HG03571 (cell line): ENCODE results near the gene SIPA1.

Experiments used
- ATAC-seq: cut with Tn5 transposase; IDR thresholded peaks from one replicate; pipeline ENCODE4 v1.9.1; 2021; ENCODE audit not compliant: unreplicated experiment

The SIPA1 gene

DNA sequence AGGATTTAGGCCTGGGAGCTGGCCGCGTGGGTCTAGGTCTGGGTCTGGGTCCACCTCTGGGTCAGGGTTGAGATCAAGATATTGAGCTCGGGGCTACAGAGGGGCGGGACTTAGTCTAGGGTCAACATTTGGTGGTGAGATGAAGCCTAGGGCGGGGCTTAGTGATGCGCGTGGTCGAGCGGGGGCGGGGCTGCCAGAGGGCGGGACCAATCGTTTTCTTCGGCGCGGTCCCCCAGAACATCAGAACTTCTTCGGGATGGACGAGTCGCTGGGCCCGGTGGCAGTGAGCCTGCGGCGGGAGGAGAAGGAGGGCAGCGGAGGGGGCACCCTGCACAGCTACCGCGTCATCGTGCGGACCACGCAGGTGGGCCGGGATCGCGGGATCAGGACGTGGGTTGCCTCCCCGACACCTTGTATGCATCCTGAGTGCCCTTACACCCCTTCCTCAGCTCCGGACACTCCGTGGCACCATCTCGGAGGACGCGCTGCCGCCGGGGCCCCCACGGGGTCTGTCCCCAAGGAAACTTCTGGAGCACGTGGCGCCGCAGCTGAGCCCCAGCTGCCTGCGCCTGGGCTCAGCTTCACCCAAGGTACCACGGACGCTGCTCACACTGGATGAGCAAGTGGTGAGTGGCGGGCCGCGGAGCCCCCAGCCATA is 4.2 kb downstream of the SIPA1 start:
- no peak for ATAC-seq

DNA sequence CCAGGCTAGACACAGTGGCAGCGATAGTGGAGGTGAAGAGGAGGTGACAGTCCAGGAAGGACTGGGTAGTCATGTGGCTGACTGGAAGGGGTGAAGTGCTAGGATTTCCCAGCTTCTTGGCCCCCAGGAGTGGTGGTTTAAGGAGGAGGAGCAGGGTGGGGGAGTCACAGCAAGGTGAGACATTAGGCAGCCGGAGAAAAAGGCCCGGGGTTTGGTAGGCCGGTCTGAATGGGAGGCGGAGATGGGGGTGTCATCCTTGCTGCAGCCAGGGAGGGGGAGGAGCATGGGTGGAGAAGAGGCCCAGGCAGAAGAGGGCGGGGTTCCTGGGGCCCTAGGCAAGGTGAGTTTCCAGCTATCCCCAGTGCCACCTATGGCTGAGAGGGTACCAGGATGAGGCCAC is 6.1 kb downstream of the SIPA1 start:
- ATAC-seq: no peak

DNA sequence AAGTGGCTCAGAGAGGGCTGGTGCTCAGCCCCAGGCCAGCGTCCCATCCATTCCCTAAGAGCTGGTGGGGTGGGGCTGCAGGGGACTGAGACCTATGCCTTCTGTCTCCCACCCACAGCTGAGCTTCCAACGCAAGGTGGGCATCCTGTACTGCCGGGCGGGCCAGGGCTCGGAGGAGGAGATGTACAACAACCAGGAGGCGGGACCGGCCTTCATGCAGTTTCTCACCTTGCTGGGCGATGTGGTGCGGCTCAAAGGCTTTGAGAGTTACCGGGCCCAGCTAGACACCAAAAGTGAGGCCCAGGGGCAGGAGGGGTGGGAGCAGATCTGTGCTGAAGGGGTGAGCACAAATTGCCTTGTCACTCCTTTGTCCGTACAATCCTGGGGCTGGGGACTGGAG is 6.9 kb downstream of the SIPA1 start:
- no peak for ATAC-seq

DNA sequence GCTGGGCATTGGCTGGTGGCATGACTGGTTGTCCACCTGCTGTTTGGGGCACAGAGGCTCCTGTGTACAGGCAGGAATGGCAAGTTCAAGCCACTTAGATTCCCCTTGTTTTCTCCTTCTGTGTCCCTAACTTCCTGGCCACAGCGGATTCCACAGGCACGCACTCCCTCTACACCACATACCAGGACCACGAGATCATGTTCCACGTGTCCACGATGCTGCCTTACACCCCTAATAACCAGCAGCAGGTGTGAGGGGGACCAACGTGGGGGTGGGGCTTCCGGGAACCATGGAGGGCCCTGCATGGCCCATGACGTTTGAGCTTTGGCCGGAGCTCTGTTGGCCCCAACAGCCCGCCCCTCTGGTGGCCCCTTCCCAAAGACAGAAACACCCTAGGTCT is 7.8 kb downstream of the SIPA1 start:
- no peak for ATAC-seq

DNA sequence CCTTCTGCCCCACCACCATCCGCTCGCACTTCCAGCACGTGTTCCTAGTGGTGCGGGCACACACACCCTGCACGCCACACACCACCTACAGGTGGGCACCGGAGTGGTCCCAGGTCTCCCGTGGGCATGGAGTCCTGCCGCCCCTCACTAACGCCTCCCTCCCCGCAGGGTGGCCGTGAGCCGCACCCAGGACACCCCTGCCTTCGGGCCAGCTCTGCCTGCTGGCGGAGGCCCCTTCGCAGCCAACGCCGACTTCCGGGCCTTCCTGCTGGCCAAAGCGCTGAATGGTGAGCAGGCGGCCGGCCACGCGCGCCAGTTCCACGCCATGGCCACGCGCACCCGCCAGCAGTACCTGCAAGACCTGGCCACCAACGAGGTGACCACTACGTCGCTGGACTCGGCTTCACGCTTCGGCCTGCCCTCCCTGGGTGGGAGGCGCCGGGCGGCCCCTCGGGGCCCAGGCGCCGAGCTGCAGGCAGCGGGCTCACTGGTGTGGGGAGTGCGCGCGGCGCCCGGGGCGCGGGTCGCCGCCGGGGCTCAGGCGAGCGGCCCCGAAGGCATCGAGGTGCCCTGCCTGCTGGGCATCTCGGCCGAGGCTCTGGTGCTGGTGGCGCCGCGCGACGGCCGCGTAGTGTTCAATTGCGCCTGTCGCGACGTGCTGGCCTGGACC is 8.5 kb downstream of the SIPA1 start:
- no peak for ATAC-seq

- ATAC-seq: no peak
Measured at GRCh38 chr11:65646958-65647701, 9.2 kb downstream of the SIPA1 start.

GRCh38 chr11:65648997-65649493 is 11.1 kb downstream of the SIPA1 start:
- ATAC-seq: no peak

DNA sequence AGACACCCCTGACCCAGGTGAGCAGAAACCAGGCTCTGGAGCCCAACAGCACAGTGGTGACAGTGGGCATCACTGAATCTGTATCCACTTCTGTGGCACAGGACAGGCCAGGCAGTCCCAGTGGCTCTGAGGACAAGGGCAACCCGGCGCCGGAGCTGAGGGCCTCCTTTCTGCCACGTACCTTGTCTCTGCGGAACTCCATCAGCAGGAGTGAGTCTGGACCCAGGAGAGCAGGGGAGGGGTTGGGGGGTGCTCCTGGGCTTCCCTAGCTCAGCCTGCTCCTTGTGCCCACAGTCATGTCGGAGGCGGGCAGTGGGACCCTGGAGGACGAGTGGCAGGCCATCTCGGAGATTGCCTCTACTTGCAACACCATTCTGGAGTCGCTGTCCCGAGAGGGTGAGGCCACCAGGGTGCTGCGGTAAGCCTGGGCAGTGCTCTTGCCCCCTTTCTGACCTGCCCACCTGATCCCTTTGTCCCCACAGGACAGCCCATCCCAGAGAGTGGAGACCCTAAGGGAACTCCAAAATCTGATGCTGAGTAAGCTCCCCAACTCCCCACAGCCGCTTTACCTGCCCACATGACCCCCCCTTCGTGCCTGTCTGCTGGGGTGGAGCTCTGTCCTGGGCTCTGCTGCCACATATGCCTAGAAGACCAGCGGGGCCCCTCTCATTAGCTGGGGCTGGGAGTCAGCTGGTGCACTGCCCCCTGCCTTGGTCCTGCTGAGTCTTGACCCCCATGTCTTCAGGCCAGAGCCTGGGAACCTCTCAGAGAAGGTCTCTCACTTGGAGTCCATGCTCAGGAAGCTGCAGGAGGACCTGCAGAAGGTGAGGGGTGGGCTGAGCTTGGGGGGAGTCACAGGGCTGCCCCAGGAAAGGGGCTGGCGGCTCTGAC is 12.0 kb downstream of the SIPA1 start:
- ATAC-seq: no peak

- ATAC-seq: no peak
Measured at GRCh38 chr11:65650547-65651338, 12.8 kb downstream of the SIPA1 start.

GRCh38 chr11:65651339-65651588 is 13.4 kb downstream of the SIPA1 start:
- ATAC-seq: no peak

- no peak for ATAC-seq
Measured at GRCh38 chr11:65651589-65652510, 13.9 kb downstream of the SIPA1 start.

DNA sequence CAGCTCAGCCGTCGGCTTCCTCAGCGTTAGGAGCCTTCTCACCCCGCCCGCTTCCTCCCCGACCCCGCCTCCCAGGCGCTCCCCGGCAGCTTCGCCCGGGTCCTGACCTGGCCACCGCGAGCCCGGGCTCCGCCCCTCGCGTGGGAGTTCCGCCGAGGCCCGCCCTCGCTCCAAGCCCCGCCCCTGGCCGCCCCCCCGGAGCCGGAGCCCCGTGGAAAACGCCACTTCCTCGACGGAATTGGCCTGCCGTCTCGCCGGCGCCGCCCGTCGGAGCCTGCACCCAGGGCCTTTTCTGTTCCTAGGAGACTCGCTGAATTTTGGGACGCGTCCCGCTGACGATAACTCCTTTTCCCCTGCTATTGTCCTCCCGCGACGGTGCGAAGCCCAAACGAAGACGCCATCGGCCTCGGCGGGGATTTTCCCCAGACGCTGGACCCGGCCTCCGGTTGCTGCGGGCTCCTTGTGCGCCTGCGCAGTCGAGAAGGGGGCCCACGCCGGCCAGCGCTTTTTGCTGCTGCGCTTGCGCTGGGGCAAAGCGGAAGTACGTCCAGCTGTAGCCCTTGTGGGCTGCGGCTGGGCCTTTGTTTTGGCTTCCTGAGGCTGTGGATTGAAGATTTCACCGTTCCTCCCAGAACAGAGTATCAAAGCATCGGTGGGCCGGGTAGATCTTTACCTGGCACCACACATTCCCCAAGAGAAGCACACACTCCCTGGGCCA is 14.8 kb downstream of the SIPA1 start:
- ATAC-seq: peak; percentile 59

DNA sequence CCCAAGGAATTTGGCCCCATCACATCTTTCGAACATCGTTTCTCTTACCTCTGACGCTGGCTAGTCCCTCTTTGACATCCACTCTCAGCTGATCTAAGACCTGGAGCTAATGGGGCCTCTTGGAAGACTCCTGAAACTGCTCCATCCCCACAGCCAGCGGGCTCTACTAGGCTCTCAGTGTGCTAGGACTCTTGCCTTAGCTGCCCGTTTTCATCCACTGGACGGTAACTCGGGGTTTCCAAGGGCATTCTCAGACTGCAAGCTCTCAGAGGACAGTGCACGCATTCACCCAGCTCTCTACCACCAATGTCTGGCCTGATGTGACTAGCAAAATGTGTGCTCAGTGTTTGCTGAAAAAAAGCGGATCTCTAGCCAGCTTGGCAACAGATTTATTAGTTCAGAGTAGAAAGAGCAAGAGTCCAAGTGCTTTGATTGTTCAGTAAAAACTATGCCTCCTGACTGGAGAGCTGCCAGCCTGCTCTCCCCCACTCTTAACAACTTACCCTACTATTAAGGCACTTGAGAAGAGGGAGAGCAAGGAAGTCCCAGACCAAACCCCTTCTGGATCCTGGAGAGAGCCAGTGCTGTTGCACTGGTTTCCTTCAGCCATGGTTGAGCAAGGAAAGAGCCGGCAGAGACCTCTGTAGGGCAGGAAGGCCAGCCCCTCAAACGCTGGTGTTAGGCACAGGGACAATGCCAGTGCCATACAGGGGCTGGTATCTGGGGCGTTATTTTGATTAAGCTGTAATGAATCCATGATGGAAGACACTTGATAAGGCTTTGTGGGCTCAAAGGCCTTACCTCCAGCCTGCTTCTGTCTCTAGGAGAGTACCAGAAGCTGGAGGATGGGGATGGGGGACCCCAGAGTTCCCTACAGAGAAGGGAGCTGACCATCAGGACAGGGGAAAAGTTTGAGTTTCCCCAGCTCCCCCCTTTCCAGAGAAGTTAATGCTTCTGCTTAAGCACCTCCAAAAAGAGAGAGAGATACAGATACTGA is 15.6 kb downstream of the SIPA1 start:
- ATAC-seq: no peak

DNA sequence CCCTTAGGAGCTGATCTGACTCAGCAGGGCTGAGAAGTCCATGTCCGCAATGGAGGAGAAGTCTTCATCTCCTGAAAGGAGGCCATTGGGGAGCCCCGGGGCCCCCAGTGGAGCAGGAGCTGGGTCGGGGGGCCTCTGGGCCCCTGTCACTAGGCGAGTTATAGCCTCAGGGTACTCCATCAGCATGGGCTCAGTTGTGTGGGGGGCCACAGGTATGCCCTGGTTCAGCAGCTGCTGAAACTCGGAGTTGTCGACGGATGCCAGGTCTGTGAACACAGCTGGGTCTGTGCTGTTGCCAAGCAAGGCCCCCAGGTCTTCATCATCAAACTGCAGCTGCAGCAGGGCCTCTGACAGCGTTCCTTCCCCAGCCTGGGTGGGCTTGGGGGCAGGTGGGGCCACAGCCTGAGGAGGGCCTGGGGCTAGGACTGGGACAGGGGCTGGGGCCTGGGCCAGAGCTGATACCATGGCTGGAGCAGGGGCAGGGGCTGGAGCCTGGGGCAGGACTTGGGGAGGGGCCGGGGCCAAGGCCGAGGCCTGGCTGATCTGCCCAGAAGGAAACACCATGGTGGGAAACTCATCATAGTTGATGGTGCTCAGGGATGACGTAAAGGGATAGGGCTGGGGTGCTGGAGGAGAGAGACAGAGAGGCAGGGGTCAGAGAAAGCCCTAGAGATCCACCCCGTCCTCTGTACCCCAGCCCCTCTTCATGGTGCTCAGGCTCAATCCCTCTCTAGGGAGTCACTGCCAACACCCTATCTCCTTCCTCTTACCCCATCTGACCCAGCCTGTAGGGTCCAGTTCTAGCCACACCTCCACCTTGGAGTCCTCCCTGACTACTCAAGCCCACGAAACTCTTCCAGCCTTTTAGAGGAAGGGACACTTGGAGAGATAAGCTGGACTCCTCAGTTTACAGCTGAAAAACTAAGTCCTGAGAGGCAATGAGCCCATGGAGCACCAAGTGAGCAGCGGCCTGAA is 16.8 kb downstream of the SIPA1 start:
- no peak for ATAC-seq

- ATAC-seq: no peak
Measured at GRCh38 chr11:65655570-65656332, 17.9 kb downstream of the SIPA1 start.

DNA sequence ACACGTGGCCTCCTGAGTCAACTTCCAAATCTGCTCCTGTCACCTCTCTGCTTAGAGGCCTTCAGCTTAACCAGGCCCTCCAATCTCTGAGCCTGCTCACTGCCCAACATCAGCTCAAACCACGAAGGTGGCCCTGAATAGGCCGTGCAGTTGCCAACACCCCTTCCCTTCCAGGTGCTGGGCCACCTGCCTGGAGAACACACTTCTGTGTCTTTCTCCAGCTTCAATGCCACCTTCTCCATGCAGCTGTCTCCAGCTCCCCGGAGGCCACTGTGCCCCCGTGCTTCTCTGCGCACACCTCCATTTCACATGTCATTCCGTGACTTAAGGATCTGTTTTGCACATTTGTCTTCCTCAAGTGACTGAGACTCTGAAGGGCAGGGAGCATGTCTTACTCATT is 19.5 kb downstream of the SIPA1 start:
- no peak for ATAC-seq
